IMR-90 (cell line): ENCODE data around the gene RGS3. TPM values are rescaled to one million over a fixed set of nuclear protein-coding genes. Genes with fewer than 3 reads are reported as not detected.

Experiments
- ATAC-seq: fragments of 200-7000 bp; cut with Tn5 transposase; 2 replicates; pipeline ENCODE4 v1.9.1; 2020; ENCODE audit warnings: low read depth, mild to moderate bottlenecking, moderate library complexity
- BruUV-seq: library from RNA; stranded (reverse); fragments of 400-500 nt; replicated peaks from 2 replicates; lab custom pipeline; 2021; lab: Mats Ljungman, UMichigan
- CTCF ChIA-PET: fragments of 300-600 bp; formaldehyde crosslinking; extraction: SDS; loops from one replicate; lab custom pipeline; 2021; ENCODE audit warnings: antibody characterized with exemption; lab: Yijun Ruan, JAX
- POLR2A ChIA-PET: fragments of 300-600 bp; sonication (Branson Sonifier 250); formaldehyde crosslinking; loops from one replicate; lab custom pipeline; 2022; ENCODE audit warnings: antibody characterized with exemption; ENCODE audit not compliant: unreplicated experiment; lab: Charles Lee
- DNase-seq: peaks from one replicate; pipeline ENCODE4 v3.0.0; 2013
- H2AFZ ChIP-seq: replicated peaks from 2 replicates; pipeline ENCODE3; 2013; ENCODE audit warnings: low read length, mild to moderate bottlenecking; ENCODE audit not compliant: poor library complexity
- H2AK5ac ChIP-seq: 2 replicates; pipeline ENCODE4 v1.6.1; 2013; ENCODE audit warnings: low read depth, low read length, inconsistent platforms
- H2AK9ac ChIP-seq: replicated peaks from 2 replicates; pipeline ENCODE3; 2013; ENCODE audit warnings: mild to moderate bottlenecking, low read depth, low read length, moderate library complexity; ENCODE audit not compliant: poor library complexity
- H2BK120ac ChIP-seq: 2 replicates; pipeline ENCODE4 v1.6.1; 2013; ENCODE audit warnings: low read depth, low read length, inconsistent platforms
- H2BK15ac ChIP-seq: 3 replicates; pipeline ENCODE4 v1.6.1; 2013; ENCODE audit warnings: low read depth, low read length, inconsistent platforms
- H2BK20ac ChIP-seq: 2 replicates; pipeline ENCODE4 v1.6.1; 2013; ENCODE audit warnings: low read depth, mild to moderate bottlenecking, inconsistent platforms, low read length, moderate library complexity
- H2BK5ac ChIP-seq: 2 replicates; pipeline ENCODE4 v1.6.1; 2013; ENCODE audit warnings: mild to moderate bottlenecking, low read depth, low read length, inconsistent platforms; ENCODE audit not compliant: poor library complexity, severe bottlenecking
- H3K14ac ChIP-seq: replicated peaks from 2 replicates; pipeline ENCODE4 v1.6.1; 2013; ENCODE audit warnings: low read depth, low read length, inconsistent platforms
- H3K18ac ChIP-seq: 2 replicates; pipeline ENCODE4 v1.6.1; 2013; ENCODE audit warnings: low read depth, low read length, control low read depth
- H3K23ac ChIP-seq: 2 replicates; pipeline ENCODE4 v1.6.1; 2013; ENCODE audit warnings: low read depth, low read length, inconsistent platforms
- H3K27ac ChIP-seq: 2 replicates; pipeline ENCODE4 v1.5.1; 2013; ENCODE audit warnings: mild to moderate bottlenecking, control low read depth, low read length; ENCODE audit not compliant: insufficient read depth
- H3K27me3 ChIP-seq: 2 replicates; pipeline ENCODE4 v1.6.1; 2013; ENCODE audit warnings: low read length; ENCODE audit not compliant: control insufficient read depth, insufficient read depth
- H3K36me3 ChIP-seq: 2 replicates; pipeline ENCODE4 v1.6.1; 2013; ENCODE audit warnings: low read length, mixed read lengths; ENCODE audit not compliant: control insufficient read depth, insufficient read depth
- H3K4ac ChIP-seq: 2 replicates; pipeline ENCODE4 v1.6.1; 2013; ENCODE audit warnings: low read depth, low read length, inconsistent platforms
- H3K4me1 ChIP-seq: 2 replicates; pipeline ENCODE4 v1.6.1; 2013; ENCODE audit warnings: low read length, mixed read lengths; ENCODE audit not compliant: control insufficient read depth, insufficient read depth
- H3K4me2 ChIP-seq: 2 replicates; pipeline ENCODE4 v1.6.1; 2013; ENCODE audit warnings: low read depth, mild to moderate bottlenecking, control low read depth, low read length, moderate library complexity
- H3K4me3 ChIP-seq: 2 replicates; pipeline ENCODE4 v1.5.1; 2013; ENCODE audit warnings: low read depth, mild to moderate bottlenecking, control low read depth, low read length, moderate library complexity; ENCODE audit not compliant: insufficient read depth
- H3K56ac ChIP-seq: 2 replicates; pipeline ENCODE4 v1.6.1; 2013; ENCODE audit warnings: low read length, inconsistent platforms; ENCODE audit not compliant: insufficient read depth; ENCODE audit errors: extremely low read depth
- H3K79me1 ChIP-seq, 2 experiments: 2 replicates each; pipeline ENCODE4 v1.6.1; 2013; ENCODE audit warnings: low read length in 2 of 2, inconsistent platforms in 1 of 2, low read depth in 1 of 2
- H3K9ac ChIP-seq: 2 replicates; pipeline ENCODE4 v1.6.1; 2013; ENCODE audit warnings: low read depth, low read length, control low read depth
- H3K9me1 ChIP-seq: 2 replicates; pipeline ENCODE4 v1.6.1; 2013; ENCODE audit warnings: low read length, inconsistent platforms; ENCODE audit not compliant: insufficient read depth
- H3K9me3 ChIP-seq: 2 replicates; pipeline ENCODE4 v1.6.1; 2013; ENCODE audit warnings: low read length; ENCODE audit not compliant: control insufficient read depth, insufficient read depth
- H4K20me1 ChIP-seq: 2 replicates; pipeline ENCODE4 v1.6.1; 2013; ENCODE audit warnings: low read length, inconsistent platforms; ENCODE audit not compliant: insufficient read depth
- H4K5ac ChIP-seq: 2 replicates; pipeline ENCODE4 v1.6.1; 2013; ENCODE audit warnings: mild to moderate bottlenecking, low read depth, low read length, control low read depth
- H4K8ac ChIP-seq, 2 experiments: 2 replicates each; pipeline ENCODE4 v1.6.1; 2013; ENCODE audit warnings: low read depth in 2 of 2, low read length in 2 of 2, control low read depth in 1 of 2, inconsistent platforms in 1 of 2
- H4K91ac ChIP-seq: 2 replicates; pipeline ENCODE4 v1.6.1; 2013; ENCODE audit warnings: low read depth, low read length, inconsistent platforms; ENCODE audit not compliant: insufficient read depth
- BHLHE40 ChIP-seq: fragments of 150-350 bp; IDR thresholded peaks from 2 replicates; pipeline ENCODE4 v1.6.1; 2016; ENCODE audit warnings: mild to moderate bottlenecking, low read depth, low read length
- CHD1 ChIP-seq: IDR thresholded peaks from 2 replicates; pipeline ENCODE4 v1.6.1; 2012; ENCODE audit warnings: low read depth, low read length, improper control_type of control experiment
- FOS ChIP-seq: fragments of 150-350 bp; IDR thresholded peaks from 2 replicates; pipeline ENCODE4 v1.6.1; 2016; ENCODE audit warnings: low read depth, low read length
- MAFK ChIP-seq: IDR thresholded peaks from 2 replicates; pipeline ENCODE4 v1.6.1; 2012; ENCODE audit warnings: low read depth, low read length, improper control_type of control experiment
- MXI1 ChIP-seq: IDR thresholded peaks from 2 replicates; pipeline ENCODE4 v1.6.1; 2012; ENCODE audit warnings: low read depth, mild to moderate bottlenecking, low read length, moderate library complexity, borderline replicate concordance
- NFE2L2 ChIP-seq: fragments of 150-350 bp; IDR thresholded peaks from 2 replicates; pipeline ENCODE4 v1.6.1; 2016; ENCODE audit warnings: low read depth, mild to moderate bottlenecking, low read length
- POLR2A ChIP-seq: IDR thresholded peaks from 2 replicates; pipeline ENCODE4 v1.6.1; 2012; ENCODE audit warnings: mild to moderate bottlenecking, low read depth, low read length
- RAD21 ChIP-seq: IDR thresholded peaks from 2 replicates; pipeline ENCODE4 v1.6.1; 2012; ENCODE audit warnings: low read length, improper control_type of control experiment
- RCOR1 ChIP-seq: IDR thresholded peaks from 2 replicates; pipeline ENCODE4 v1.6.1; 2012; ENCODE audit warnings: mild to moderate bottlenecking, low read length, improper control_type of control experiment; ENCODE audit not compliant: insufficient replicate concordance
- SMC3 ChIP-seq: fragments of 150-350 bp; IDR thresholded peaks from 2 replicates; pipeline ENCODE4 v1.6.1; 2016; ENCODE audit warnings: low read depth, mild to moderate bottlenecking, antibody characterized with exemption, low read length, moderate library complexity
- WGBS, 2 experiments: methylation state at CpG; one replicate each; pipeline versions ENCODE4 v1.1.5 to v1.1.7; 2013; ENCODE audit warnings: missing lambda C conversion rate in 2 of 2; ENCODE audit not compliant: insufficient read length in 1 of 2; ENCODE audit errors: extremely low coverage in 2 of 2; 5-methylcytosine and 5-hydroxymethylcytosine counted together
- dilution Hi-C: fragments of 300-500 bp; cut with HindIII; formaldehyde crosslinking; loops from one replicate; pipeline ENCODE4 v1.14.3; 2018; ENCODE audit warnings: low sequenced_read_pairs; ENCODE audit not compliant: unreplicated experiment
- in situ Hi-C: fragments of 300-500 bp; cut with MboI; formaldehyde crosslinking; loops from 3 replicates; pipeline ENCODE4 v1.14.3; 2019; ENCODE audit warnings: low sequenced_read_pairs, inconsistent platforms, mixed read lengths
- intact Hi-C: fragments of 100-400 bp; cut with micrococcal nuclease; formaldehyde crosslinking; loops from 2 replicates; pipeline ENCODE4 v1.10.0; 2022
- polyA plus RNA-seq, 3 experiments: library from polyadenylated mRNA; depleted of rRNA; stranded (reverse); fragments of >200 nt; gene quantifications; 2 replicates each; pipeline ENCODE4 v1.2.3, GENCODE V29; 2012; ENCODE audit warnings: low replicate concordance in 1 of 3
- total RNA-seq: library from RNA; depleted of rRNA; stranded (reverse); fragments of >200 nt; gene quantifications from 2 replicates; pipeline ENCODE4 v1.2.3, GENCODE V29; 2012
- TF ChIP-seq, protein P1 (sequence below): conservative IDR thresholded peaks from 2 replicates; pipeline ENCODE4 v1.5.1; 2012; ENCODE audit warnings: mild to moderate bottlenecking, low read depth, low read length, improper control_type of control experiment
- TF ChIP-seq, protein P2 (sequence below): fragments of 150-350 bp; IDR thresholded peaks from 2 replicates; pipeline ENCODE4 v1.6.1; 2016; ENCODE audit warnings: low read depth, mild to moderate bottlenecking, low read length, moderate library complexity, borderline replicate concordance

The RGS3 gene
- total and polyA plus RNA-seq, 2 of the 4 experiments (the other 2 are of a cell fraction), result 51.8 to 65.6 TPM

DNA sequence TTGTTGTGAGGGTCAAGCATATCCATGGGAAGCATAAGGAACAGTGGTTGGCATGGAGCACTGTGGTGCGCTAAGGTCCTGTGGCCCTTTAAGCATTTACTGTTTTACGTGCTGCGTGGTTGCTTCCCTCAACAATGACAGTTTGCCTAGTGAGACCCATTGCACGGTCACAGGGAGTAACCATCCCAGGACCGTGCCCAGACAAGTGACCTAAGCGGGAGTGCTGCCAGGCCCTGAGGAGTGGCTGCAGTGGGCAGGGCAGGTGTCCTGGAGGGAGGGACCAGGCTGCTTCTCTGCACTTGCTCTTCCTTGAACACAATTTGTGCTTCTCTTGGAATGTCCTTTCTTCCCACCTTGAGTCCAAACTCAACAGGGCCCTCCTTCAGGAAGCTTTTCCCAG is 64.6 kb downstream of the RGS3 start:
- no peak overlapping the region for H3K27ac ChIP-seq
- POLR2A ChIA-PET, result no interaction called here
- no peak overlapping the region for H4K5ac ChIP-seq
- no TSS peak for BruUV-seq
- no peak for TF ChIP-seq RCOR1
- TF ChIP-seq NFE2L2, result no peak
- no peak for TF ChIP-seq POLR2A
- no peak for TF ChIP-seq SMC3
- no peak for TF ChIP-seq BHLHE40
- TF ChIP-seq, protein P1, sequence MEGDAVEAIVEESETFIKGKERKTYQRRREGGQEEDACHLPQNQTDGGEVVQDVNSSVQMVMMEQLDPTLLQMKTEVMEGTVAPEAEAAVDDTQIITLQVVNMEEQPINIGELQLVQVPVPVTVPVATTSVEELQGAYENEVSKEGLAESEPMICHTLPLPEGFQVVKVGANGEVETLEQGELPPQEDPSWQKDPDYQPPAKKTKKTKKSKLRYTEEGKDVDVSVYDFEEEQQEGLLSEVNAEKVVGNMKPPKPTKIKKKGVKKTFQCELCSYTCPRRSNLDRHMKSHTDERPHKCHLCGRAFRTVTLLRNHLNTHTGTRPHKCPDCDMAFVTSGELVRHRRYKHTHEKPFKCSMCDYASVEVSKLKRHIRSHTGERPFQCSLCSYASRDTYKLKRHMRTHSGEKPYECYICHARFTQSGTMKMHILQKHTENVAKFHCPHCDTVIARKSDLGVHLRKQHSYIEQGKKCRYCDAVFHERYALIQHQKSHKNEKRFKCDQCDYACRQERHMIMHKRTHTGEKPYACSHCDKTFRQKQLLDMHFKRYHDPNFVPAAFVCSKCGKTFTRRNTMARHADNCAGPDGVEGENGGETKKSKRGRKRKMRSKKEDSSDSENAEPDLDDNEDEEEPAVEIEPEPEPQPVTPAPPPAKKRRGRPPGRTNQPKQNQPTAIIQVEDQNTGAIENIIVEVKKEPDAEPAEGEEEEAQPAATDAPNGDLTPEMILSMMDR, result no peak
- no peak for TF ChIP-seq FOS
- TF ChIP-seq MXI1, result no peak
- TF ChIP-seq, protein P2, sequence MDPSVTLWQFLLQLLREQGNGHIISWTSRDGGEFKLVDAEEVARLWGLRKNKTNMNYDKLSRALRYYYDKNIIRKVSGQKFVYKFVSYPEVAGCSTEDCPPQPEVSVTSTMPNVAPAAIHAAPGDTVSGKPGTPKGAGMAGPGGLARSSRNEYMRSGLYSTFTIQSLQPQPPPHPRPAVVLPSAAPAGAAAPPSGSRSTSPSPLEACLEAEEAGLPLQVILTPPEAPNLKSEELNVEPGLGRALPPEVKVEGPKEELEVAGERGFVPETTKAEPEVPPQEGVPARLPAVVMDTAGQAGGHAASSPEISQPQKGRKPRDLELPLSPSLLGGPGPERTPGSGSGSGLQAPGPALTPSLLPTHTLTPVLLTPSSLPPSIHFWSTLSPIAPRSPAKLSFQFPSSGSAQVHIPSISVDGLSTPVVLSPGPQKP, result no peak
- no peak for TF ChIP-seq MAFK
- no peak for TF ChIP-seq RAD21
- TF ChIP-seq CHD1, result no peak
- no peaks in the 10 kb centered on the region for H3K79me1 ChIP-seq
- H2BK120ac ChIP-seq, result no peak overlapping the region
- H3K14ac ChIP-seq, result no peak overlapping the region
- 97% methylated on average over 5 of the region's 6 CpGs; no CpG with 5 or more reads in 1 of the 2 experiments for WGBS, 2 experiments
- no peak overlapping the region for H4K8ac ChIP-seq
- no peak overlapping the region for H2BK5ac ChIP-seq
- no peaks in the 10 kb centered on the region for H3K36me3 ChIP-seq
- H2BK15ac ChIP-seq, result no peak overlapping the region
- dilution Hi-C loops, result no loop called here
- ATAC-seq (no peak), DNase-seq (no peak)
- H3K9me3 ChIP-seq, result no peaks in the 10 kb centered on the region
- no peak overlapping the region for H3K4ac ChIP-seq
- H3K9ac ChIP-seq, result no peak overlapping the region
- H3K9me1 ChIP-seq, result peaks cover 6% of the 10 kb centered on the region; the same call in 1 of the 2 replicates
- no peak overlapping the region for H3K4me3 ChIP-seq
- H3K23ac ChIP-seq, result no peak overlapping the region
- in situ Hi-C loops, result no loop called here
- no peak overlapping the region for H2AK9ac ChIP-seq
- no peak overlapping the region for H3K18ac ChIP-seq
- no peak overlapping the region for H4K91ac ChIP-seq
- no peak overlapping the region for H3K56ac ChIP-seq
- no peaks in the 10 kb centered on the region for H4K20me1 ChIP-seq
- peaks cover 2% of the 10 kb centered on the region; the same call in 1 of the 2 replicates for H3K4me1 ChIP-seq
- no peak overlapping the region for H2AFZ ChIP-seq
- H2BK20ac ChIP-seq, result no peak overlapping the region
- no peak overlapping the region for H2AK5ac ChIP-seq
- H3K27me3 ChIP-seq, result no peaks in the 10 kb centered on the region
- CTCF ChIA-PET, result no interaction called here
- intact Hi-C loops, result no loop called here
- H3K4me2 ChIP-seq, result no peak overlapping the region
